NCI-H526 (cell line): ENCODE measurements around the gene ACSL1.

Source experiments
- DNase-seq, 2 experiments: peaks; one replicate each; lab custom pipeline; 2025; lab: John Stamatoyannopoulos, UW

ACSL1 gene

DNA sequence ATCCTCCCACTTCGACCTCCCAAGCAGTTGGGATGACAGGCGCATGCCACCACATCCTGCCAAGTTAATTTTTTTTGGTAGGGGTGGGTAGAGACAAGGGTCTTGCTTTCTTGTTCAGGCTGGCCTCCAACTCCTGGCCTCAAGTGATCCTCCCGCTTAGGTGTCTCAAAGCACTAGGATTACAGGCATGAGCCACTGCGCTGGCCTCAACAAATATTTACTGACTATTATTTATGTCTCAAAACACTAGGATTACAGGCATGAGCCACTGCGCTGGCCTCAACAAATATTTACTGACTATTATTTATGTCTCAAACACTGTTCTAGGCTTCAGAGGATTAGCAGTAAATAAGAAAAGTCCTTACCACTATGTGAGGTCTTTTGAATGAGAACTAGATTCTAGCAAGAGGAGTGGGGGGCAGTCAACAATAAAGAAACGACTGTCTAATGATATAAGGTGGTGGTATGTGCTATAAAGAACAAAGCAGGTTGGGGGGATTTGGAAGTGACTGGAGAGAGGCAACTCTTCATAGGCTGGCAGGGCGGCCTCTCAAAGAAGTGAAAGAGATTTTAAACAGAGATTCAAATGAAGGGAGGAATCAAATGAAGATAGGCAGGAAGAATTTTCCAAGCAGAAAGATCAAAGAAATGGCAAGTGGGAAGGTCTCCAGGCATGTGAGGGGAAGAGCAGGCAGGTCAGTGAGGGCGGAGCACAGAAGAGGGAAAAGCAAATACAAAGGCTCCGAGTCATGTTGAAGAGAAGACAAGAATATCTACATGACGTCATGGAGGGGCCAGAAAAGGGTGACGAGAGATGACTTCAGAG lies 12.7 kb upstream of the ACSL1 start:
- no peak for DNase-seq

DNA sequence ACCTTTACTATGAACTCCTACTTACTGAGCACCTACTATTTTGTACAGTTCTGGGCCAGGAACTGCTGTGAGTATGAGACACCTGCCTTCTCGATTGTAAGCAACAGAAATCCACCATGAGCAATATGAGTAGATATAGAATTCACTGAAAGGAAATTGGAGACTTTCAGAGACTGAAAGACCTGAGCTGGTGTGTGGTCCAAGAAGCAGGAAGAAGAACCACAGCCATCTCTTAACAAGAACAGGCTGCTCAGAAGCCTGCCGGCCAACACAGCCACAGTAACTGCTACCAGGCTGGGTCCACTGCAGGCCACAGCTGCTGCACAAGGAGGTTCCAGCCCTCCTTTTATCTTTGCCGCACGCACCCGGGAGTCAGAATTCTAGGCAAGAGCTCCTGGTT lies 10.8 kb upstream of the ACSL1 start:
- DNase-seq = no peak

DNA sequence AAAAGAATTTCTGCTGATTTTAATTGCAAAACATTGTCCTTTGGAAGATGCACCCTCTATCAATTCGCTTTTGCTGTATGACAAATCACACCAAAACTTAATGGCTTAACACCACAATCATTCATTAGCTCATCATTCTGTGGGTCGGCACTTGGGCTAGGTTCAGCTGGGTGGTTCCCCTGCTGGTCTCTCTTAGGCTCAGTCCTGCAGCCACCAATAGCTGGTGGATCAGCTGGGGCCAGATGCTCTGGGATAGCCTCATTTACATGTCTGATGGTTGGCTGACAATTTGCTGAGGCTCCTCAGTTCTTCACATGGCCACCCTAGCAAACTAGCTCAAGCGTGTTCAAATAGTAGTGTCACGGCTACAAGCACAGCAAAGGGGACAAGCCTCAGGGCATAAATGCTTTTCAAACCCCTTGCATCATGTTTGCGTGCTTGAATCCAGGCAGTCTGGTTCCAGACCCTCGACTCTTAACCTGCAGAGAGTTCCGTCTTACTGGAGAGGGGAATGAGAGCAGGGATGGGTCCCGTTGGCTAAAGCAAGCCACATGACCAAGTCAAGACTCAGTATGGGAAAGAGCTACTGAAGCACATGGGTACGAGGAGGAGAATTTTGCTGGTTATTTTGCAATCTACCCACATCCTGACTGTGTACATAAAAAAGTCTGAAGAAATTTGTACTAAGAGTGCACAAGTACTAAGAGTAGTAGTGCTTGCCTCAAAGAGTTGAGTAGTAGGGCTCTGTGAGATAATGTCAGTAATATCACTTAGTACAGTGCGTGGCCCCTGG lies 7.5 kb upstream of the ACSL1 start:
- DNase-seq = peak in 1 of 2 experiments; percentile 6

DNA sequence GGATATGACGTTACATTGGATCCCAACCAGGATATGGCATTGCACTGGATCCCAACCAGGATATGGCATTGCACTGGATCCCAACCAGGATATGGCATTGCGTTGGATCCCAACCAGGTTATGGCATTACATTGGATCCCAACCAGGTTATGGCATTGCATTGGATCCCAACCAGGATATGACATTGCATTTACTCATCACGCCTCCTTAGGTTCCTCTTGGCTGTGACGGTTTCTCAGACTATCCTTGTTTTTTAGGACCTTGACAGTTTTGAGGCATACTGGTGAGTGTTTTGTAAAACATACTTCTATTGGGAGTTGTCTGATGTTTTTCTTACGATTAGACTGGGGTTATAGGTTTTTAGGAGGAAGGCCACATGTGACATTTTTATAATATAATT lies 5.4 kb upstream of the ACSL1 start:
- DNase-seq = no peak

DNA sequence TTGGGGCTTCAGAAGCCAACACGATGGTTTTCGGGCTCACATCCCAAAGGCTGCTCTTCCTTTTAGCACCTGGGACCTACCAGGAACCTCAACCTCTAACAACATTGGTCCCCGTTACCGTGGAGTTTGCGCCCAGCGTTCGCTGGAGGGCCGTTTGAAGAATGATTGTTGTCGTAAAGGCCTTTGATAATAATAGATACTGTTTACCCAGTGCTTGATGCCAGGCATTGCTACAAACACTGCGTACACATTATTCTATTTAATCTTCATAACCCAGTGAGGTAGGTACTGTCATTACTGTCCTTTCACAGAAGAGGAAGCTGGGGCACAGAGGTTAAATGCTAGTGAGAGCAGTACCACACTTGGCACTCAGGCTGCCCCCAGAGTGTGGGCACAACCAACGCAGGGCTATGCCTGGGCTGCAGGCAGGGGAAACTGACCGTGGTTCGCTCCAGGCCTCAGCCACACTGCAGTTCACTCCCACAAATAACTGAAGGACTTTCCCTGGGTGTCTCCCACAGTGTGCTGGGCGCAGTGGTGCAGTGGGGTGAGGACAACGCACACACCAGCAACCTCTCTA lies 1.0 kb upstream of the ACSL1 start:
- DNase-seq = peak in 1 of 2 experiments; percentile 31

DNA sequence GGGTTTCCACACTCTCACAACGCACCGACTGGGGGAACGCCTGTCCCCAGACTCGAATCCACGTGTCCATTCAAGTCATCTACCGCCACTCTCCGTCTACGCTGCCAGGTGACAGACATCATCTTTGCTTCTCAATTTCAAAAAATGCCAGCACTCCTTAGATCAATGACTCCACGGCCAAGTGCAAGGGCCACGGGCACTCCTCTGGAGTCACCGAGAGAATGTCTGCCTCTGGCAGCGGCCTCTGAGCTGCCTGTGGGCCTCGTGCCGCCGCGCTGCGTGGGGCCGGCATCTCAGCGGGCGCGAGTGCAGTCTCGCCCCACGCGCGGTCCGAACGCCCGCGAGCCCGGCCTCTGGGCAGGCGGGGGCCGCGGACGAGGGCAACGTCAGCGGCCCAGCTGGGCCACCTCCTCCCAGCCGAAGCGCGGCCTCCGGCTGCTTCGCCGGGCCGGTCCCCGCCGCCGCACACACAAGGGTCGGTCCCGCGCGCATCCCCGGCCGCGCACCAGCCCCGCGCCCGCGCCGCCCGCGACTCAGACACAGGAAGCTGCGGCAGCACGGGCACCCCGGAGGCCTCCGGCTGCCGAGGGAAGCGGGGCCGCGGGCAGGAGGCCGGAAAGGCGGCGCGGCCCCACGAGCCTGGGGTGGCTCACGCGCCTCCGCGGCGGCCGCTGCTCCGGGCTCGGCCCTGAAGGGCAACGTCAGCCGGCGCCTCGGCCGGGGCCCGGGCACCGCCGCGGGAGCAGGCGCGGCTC lies 450 bp downstream of the ACSL1 start:
- peak in 1 of 2 experiments; percentile 62 for DNase-seq

DNA sequence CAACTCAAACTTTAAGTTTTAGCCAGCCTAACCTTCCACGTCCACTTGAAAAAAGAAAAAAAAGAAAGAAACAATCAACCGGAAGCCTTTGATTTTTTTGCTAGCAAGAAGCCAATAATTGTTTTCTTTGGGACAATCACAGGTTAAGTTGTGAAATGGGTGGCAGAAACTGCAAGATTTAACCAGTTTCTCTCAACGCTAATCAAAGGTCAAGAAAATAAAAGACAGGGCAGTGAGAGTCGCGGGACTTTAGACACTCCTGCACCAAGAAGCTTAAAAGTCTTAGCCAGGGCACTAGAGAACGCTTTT lies 1.0 kb downstream of the ACSL1 start:
- DNase-seq = no peak

DNA sequence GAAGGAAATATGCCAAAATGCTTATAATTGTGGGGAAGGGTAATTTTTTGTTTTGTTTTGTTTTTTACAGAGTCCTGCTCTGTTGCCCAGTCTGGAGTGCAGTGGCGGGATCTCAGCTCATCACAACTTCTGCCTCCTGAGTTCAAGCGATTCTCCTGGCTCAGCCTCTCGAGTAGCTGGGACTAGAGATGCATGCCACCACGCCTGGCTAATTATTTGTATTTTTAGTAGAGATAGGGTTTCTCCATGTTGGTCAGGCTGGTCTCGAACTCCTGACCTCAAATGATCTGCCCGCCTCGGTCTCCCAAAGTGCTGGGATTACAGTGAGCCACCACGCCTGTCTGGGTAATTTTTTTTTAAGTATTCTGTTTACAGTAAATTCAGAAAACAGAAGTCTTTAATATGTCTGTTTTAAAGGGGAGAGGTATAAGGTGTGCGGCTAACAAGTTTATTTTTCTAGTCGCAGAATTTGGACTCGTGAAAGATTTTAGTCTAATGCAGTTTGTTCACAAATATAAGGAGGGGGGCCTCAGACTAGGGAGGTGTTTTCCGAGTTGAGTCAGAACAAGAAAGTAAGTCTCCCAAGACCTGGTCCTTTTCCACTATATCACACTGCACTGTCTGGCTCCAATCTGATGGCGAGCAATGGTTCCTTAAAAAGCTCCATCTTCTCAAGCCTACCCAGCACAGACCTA lies 1.5 kb downstream of the ACSL1 start:
- DNase-seq = no peak

DNA sequence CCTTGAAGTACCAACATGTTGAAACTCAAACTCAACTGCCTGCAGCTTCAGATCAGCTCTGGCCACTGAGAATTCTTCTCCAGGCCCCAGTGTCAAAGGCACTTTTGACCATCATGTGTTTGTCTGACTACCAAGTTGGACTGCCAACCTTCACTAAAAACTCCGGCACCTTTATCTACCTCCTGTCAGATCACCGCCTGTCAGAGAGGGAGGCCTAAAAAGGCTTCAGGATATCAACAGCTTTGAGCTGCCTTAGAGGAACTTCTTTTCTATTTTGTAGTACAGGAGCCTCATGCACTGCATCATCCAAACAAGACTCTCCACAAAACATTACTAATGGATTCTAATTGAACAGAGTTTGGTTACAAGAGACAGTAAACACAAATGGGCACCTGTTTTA lies 2.8 kb downstream of the ACSL1 start:
- DNase-seq = no peak

DNA sequence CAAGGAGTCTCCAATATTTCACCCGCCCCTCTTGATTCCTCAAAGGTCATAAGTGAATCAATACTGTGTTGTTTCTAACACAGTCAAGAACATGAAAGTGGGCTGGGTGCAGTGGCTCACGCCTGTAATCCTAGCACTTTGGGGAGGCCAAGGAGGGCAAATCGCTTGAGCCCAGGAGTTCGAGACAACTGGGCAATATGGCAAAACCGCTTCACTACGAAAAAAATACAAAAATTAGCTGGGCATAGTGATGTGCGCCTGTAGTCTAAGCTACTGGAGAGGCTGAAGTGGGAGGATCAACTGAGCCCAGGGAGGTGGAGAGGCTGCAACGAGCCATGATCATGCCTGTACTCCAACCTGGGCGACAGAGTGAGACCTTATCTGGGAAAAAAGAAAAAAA lies 3.4 kb downstream of the ACSL1 start:
- DNase-seq = no peak

DNA sequence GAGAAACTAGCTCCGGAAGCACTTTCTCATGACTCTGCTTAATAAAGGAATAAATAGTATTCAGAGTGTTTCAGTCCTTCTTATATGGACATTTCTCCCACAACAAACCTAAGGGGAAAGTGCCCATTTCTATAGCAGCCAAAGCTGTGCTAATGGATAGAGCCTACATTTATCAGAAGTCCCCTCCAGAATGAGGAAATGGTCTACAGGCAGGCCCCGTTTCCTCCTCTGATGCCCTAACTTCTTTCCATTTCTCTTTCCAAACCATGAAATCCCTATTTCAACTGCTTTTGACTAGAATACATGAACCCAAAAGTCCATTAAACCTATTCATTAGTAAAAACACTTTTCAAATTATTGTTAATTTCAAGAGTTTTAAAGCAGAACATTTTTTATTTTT lies 4.5 kb downstream of the ACSL1 start:
- no peak for DNase-seq

DNA sequence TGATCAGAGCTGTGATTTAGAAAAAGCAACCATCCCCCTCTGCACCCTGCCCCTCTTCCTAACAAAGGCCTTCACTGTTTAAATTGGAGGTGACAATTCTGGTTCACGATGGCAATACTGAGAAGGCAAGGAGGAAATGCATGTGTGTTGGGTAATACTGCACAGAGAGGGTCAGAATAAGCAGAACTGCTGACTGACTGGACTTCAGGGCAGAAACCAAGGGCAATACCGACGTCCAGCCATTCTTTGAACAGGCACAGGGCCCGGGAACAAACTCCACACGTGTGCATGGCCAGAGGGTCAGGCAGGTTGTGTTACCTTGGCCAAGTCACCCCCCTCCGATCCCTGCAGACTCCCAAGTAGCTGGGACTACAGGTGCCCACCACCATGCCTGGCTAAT lies 6.0 kb downstream of the ACSL1 start:
- no peak for DNase-seq

DNA sequence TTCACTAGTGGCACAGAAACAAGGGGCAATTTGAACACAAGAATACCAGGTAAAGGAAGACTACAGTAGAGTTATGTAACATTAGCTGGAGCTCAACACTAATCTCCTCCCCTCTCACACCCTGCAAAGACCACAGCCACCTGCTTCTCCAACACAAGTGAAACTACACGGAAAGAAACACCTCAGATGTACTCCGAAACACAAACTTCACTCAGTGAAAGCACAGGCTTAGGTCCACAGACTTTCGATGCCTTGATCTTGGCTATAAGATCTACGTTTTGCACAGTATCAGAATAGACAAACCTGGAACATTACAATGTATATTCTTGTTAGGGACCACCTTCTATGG lies 7.6 kb downstream of the ACSL1 start:
- DNase-seq = no peak

DNA sequence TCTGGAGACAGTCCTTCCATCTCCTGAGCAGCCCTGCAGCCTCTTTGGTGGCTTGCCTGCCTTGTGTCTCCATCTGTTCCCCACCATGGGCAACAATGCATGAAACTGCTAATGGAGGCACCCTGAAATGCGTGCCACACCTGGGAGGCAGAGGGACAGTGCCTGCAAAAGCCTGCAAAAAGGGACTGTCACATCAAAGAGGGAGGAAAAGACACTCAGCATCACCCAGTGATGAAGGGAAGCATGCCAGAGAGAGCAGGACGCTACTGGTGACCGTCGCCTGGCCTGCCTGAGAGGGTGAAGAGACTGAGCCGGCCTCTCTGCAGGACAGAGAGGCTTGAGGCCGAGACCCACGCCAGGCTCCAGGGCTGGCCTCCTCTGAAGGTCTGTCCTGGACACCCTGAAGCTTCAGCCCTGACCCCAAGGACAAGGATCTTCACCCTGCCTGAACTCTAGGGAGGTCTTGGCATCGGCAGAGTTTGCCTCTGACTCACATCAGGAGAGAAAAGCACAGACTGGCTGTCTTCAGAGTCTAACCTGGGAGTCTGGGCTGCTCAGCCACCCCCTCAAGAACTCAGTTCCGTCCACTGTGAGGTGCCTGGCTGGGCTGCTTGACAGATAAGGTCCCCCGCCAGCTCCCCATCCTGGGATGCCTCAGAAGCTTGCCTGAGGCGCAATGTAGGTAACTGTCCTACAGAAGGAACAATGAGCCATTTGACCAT lies 8.1 kb downstream of the ACSL1 start:
- DNase-seq = peak in 1 of 2 experiments; percentile 30

DNA sequence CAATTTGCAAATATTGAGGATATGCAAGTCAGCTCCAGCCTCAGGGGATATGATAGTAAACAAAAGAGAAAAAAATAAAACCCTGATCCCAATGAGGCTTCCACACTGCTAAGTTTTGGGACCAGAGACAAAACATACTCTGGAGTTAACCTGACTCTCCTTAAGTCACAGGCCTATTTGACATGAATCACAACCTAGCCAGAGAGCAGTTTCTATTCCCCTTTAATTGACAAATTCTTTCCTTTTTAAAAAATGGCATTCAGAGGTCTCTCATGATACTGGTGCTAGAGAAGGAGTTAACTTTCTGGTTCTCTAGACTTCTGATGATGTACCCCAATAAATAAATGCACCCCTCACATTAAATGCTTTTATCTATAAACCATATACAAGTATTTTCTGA lies 8.8 kb downstream of the ACSL1 start:
- no peak for DNase-seq

DNA sequence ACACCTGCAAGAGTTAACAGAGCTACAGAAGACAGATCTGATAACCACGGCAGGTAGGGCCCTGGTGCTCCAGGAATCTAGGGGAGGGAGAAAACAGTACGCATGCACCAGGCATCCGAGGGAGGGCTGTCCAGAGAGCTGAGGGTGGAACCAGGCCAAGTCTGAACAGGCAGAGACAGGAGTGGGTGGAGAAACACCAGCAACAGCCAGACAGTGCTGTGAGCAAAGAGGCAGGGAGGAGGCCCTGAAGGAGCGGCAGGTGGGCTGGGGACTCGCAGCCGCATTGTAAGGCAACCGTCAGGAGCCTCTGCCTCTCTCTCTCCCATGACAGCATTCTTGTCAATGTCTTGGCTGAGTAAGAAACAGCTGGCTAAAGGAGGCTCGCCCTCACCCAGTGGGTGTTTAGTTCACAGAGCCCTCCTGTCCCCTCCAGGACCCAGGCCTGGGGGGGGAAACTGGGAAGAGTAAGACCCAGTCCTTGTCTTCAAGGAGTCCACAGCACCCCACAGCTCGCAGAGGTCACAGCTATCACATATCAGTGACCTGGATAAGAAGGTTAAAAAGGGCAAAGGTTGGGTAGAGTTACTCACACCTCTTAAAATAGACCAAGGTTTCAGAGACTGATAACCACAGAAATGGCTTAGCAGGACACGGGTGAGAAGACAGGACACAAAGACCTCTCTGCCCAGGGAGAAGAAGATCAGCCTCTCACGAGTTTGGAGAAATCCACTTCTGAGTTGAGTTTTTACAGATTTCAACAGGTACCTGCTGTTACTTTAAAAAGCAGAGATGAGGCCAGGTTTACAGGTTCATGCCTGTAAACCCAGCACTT lies 10.5 kb downstream of the ACSL1 start:
- peak; percentile 92 for DNase-seq

DNA sequence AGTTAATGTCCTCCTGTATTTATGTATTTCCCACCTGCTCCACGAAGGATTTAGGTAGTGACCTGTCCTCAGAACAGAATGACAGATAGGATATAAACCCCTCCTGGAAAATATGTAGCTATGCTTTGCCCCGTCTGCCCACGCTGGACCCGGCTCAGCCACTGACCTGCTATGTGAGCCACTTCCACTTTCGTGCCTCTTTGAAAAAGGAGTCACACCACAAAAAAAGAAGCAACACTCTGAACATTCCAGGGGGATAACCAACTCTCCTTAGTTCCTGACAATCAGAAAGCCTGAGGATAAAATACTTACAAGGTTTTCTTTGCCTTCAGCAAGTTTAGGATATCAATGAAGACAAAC lies 11.1 kb downstream of the ACSL1 start:
- DNase-seq = no peak

DNA sequence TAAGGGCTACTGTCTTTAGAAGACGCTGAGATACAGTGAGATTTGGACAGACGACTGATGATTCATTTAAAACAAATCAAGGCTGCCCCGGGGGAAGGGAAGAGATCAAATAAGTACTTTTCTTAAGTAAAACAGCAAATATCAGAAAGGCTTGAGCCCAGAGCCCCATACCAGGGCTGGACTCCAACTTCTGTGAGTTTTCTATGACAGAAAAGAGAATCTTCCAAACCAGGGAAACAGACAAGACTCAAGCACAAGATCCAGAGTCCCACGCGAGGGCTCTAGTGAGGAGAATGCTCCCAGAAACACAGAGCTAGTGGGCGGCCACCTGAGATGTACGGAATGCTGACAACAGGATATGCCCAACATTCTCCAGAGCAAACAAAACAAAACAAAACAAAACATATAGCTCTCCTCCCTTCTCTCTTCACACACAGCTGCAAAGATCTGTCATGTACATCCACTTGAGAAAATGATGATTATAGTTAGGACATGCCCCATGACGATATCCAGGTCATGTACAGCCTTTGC lies 13.1 kb downstream of the ACSL1 start:
- no peak for DNase-seq

DNA sequence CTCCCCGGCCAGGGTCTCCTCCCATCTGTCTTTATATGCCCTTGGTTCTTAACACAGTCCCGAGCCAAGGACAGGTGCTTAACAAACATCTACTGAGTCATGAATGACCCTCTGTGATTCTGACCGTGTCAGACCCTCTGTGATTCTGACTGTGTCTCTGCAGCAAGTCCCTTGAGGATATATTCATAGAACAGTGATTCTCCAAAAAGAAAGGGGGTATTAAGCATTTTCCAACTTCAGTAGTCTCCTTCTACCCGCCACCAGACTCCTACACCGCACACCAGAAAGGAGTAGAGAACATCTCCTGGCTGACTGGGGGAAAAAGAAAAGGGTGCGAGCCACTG lies 13.6 kb downstream of the ACSL1 start:
- DNase-seq = no peak

DNA sequence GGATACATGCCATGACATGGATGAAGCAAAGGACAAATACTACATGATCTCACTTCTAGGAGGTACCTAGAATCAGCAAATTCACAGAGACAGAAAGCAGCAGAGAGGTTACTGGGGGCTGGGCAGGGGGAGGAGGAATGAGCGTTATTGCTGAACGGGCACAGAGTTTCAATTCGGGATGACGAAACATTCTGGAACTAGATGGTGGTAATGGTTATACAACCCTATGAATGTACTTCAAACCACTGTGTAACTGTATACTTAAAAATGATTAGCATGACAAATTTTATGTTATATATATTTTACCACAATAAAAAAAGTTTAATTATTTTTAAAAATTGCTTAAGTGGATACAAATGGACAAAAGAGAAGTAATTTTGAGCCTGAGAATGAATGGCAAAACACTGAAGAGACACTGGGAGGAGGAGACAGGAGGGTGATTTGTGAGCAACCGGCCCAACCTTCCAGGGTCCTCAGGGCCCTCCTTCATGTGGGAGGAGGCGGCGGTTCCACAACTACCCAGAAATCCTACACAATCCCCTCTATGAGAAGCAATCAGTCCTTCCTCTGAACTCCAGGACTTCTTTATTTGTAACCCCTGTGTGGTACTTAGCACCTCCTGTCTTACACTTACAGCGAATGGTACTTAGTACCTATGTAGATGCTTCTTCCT lies 14.1 kb downstream of the ACSL1 start:
- DNase-seq = no peak
